ENCODE results near the gene NUP160.
"Not testable (repeated sequence)": the region's sequence is repeated elsewhere in the genome, so short reads cannot be mapped to it uniquely, and the experiment has no call there.

NUP160 gene

DNA sequence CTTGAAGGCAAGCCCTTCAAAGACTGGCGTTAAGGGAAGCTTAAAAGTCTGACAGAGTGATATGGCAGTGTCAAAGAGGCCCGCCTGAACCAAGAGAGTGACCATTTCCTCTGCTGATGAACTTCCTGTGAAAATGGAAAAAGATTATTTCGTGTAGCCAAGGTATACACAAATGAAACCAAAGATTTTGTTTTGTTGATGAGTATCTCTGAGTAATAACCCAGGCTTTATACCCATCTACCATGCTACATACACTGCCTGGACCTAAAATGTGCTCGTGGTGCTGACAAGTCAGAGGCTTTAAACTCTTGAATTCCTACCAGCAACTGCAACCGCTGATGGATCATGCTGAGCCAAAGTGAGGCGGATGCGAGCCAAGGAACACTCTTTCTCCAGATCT, 60.0 kb downstream of the NUP160 start:
- no peak for DNase-seq

DNA sequence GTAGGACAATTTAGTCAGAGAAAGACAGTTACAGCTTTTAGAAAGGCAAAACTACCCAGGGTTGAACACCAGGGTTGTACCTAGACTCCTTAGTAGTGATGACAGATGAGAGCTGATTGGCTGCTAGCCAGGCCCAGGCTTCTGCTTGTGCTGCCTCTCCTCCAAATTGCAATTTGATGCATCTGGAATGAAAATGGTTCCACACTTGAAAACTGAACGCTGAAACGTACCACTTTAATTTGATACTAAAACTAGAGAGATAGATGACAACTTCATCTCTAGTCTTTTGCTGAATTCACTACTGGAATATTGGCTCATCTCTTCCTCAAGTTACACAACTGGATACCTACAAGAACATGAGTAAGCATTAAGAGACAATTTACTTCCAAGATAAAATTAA, 61.8 kb downstream of the NUP160 start:
- DNase-seq = peak; percentile 17

DNA sequence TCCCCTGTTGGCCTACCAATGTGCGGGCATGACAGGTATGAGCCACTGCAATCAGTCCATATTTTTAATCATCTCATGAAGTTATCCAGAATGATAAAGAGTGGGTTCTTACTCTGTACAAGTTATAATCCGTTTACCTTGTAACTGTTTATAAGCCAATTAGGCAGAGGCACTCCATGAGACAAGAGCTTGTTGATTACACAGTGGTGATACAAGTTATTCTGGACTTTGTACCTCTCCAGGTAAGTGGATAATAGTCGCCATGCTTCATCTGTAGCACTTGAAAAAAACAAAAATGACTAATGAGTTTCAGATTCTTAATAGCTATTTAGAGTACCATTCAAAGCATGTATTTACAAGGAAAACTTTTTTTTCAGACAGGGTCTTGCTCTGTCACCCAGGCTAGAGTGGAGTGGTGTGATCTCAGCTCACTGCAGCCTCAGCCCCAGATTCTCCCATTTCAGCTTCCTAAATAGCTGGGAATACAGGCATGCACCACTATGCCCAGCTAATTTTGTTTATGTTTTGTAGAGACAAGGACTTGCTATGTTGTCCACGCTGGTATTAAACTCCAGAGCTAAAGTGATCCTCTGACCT, 63.3 kb downstream of the NUP160 start:
- no peak for DNase-seq

DNA sequence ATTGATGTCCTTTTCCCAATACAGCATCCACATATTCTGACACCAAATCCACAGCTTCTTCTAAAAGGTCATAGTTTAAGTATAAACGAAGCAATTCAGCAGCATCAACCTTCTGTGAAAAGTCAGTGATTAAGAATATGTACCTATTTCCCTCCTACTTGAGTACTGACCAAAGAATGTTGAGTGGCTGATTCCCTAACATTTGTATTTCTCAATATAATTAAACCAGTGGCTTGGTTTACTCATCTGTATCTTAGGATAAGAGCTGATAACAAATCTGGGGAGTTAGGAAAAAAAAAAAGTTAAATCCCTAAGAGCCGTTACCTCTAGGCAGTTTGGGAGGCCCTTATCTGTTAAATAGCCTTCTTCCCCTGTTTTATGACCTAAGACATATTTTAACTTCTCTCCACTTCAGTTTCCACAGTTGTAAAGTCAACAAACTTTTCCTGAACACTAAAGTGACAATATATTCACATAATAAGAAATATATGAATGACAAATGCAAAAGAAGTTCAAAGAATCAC, 65.0 kb downstream of the NUP160 start:
- no peak for DNase-seq

DNA sequence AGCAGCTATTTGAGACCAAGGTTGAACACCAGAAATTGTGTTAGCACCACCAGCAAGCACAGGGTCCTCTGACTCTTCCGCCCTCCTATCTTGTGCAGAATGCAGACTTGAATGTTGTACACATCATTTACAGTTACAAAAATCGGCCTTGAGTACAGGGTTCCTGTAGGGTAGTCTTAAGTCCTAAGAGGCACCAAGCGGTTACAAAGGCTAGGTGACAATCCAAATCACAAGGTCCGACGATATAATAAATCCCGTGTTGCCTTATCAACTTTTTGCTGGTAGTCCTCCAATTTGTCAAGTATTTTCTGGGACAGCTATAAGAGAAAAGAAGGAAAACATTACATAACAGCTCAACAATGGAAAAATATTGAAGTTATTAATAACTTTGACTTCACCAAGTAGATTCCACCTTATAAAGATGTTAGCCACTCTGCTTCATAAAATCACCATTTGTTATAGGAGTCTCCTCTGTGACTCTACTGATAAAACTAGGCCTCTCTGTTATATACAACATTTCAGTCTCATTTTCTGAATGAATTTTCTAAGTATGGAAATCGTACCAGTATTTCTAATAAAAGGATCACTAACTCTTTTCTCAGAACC, 69.2 kb downstream of the NUP160 start:
- no peak for DNase-seq

DNA sequence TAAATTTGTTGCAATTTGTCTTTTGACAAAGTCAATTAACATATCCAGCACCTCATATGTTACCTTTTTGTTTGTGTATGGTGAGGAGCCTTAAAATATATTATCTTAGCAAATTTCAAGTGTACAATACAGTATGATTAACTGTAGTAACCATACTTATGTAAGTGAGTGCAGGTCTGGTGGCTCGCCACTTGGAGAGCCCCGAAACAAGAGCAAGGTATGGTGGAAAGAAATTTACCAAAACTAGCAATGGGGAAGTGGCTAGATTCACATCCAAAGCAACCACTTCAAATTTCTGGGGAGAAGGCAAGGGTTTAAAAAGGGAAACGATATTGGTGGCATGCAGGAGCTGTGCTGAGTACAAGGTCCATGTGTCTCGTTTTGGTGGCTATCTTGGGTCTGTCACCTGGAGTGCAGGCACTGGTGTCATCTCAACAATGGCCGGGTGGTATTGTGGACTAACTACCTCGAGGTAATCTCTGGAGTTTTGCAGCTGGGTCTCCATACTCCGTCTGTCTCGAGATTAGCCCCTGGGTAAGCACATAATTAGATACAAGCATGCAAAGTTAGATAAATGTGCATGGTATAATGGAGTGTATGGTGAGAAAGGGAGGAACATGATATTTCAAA, 72.8 kb downstream of the NUP160 start:
- no peak for DNase-seq

DNA sequence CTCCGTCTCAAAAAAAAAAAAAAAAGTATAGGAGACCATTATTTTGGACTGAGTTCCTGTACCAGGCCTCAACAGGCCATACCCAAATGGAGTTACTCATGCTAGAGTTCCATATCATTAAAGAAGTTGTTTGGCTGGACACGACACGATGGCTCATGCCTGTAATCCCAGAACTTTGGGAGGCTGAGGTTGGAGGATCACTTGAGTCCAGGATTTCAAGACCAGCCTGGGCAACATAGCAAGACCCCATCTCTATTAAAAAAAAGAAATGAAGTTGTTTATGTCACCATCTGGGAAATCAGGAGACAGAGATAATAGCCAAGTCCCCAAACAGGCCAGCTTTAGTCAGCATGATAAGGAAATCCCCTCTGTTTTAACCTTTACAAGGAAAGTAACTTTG, 74.3 kb downstream of the NUP160 start:
- no peak for DNase-seq

DNA sequence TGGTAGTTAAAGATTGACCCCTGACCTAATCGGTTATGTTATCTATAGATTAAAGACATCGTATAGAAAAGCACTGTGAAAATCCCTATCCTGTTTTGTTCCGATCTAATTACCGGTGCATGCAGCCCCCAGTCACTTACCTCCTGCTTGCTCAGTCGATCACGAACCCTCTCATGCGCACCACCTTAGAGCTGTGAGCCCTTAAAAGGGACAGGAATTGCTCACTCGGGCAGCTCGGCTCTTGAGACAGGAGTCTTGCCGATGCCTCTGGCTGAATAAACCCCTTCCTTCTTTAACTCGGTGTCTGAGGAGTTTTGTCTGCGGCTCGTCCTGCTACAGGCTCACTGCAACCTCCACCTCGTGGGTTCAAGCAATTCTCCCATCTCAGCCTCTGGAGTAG, 78.6 kb downstream of the NUP160 start:
- not testable (repeated sequence) for DNase-seq

DNA sequence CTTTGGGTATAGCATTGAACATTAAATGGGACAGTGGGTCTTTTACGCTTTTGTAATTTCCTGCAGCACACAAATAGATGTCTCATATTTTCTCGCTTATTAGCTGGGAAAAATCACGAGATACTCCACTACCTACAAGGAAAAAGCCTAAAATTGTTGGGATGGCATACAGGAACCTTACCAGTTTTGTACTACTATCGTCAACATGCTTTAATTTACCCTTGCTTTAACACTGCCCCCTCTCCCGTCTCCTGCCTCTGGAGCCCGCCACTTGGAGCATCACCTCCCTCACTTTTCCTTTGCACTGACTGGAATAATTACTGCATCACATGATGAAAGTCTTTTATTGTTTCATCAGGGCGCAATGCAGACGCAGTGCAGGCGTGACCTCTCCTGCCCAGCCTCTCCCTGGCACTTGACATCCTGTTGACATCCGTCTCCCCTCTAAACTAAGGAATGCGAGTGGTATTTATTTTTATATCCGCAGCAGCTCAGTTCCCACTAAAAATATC, 80.0 kb downstream of the NUP160 start:
- DNase-seq = peak; percentile 16

DNA sequence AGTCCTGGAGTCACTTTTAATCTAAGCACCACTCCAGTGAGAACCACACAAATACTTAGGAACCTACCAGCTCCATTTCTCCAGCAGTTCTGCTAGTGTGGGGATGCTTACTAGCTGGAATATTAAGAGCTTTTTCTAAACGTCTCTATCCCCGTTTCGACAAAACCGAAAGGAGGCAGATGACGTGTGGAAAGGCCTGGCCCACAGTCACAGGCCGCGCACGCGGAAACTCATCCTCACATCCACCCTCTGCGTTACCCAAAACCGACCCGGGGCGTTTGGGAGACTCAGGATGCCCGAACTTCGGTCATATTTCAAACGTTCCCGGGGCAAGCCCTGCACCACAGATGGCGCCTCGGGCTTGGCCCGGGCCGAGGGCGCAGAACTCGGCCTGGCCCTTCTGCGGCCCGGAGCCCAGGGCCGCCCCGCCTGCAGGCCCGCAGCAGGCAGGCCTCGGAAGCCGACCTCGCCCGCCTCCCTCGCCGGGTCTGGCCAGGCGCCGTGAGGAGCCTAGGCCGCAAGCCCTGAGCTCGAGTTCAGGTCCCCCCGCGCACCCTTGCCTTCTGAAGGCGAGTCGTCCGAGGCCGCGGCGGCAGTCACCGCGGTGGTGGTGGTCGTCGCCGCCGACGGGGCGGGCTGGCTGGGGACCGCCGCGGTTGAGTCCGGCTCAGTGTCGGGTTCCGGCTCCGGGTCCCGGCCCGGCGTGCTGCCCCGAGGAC, 81.5 kb downstream of the NUP160 start:
- DNase-seq = no peak

DNA sequence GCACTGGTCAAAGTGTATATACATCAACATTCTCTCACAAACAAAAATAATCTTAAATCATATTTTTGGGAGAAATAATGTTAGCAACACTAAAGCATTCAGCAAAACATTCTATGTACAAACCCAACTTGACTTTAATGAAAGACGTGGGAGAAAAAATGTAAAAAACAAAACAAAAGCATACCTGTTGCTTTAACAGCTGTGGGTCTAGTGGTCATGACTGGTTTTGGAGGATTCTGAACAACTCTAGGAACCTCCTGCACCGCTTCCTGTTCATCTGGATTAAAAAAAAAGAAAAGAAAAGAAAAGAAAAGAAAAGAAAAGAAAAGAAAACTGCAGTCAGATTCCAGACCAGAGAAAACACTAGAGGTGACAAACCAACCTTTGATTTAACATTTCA, 83.1 kb downstream of the NUP160 start:
- DNase-seq = no peak

DNA sequence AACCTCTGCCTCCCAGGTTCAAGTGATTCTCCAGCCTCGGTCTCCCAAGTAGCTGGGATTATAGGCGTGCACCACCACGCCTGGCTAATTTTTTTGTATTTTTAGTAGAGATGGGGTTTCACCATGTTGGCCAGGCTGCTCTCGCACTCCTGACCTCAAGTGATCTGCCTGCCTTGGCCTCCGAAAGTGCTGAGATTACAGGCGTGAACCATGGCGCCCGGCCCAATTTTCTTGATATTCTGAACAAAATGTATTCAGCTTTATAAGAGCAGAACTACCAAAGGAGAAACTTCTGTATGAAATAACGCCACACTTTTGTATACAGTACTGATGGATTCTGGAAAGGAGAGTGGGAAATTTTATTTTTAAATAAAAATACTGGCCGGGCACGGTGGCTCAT, 88.9 kb downstream of the NUP160 start:
- not testable (repeated sequence) for DNase-seq

DNA sequence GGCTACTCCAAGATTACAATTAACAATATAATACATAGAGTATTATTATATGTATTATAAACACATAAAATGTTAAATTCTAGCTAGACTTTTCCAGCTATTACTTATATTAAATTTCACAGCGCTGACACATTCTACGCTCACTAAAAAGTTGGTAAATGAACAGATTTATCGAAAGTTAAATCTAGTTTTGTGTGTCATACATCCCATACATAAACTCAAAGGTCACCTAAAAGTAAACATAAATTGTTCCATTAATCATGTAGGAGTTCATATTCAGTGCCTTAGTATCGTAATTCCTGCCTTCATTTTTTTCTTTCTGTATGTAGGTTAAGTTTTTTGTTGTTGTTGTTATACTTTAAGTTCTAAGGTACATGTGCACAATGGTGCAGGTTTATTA, 91.9 kb downstream of the NUP160 start:
- DNase-seq = no peak

DNA sequence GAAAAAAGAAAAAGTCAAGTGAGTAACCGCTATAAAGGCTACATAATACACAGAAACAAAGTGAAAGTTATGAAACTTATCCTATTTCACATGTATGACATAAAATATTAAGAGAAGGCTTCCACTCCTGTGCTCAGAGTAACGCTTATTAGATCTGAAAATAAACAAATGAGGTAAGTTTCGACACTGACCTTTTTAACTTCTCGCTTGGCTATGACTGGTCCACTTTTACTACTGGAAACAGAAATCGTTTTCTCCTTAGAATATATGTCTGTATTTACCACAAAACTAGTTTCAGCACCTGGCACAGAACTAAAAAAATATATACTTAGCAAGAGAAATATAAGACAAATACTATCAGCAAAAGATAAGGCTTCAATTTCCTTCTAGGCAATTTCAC, 97.4 kb downstream of the NUP160 start:
- DNase-seq = no peak

DNA sequence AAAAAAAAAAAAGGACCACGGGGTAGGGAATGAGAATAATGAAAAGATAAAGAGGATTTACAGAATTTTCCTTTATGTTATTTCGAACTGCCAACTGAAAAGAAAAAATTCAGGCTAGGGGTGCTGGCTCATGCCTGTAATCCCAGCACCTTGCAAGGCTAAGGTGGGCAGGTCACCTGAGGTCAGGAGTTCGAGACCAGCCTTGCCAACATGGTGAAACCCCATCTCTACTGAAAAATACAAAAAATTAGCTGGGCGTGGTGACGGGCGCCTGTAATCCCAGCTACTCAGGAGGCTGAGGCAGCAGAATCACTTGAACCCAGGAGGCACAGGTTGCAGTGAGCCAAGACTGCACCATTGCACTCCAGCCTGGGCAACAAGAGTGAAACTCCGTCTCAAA, 105.7 kb downstream of the NUP160 start:
- not testable (repeated sequence) for DNase-seq

DNA sequence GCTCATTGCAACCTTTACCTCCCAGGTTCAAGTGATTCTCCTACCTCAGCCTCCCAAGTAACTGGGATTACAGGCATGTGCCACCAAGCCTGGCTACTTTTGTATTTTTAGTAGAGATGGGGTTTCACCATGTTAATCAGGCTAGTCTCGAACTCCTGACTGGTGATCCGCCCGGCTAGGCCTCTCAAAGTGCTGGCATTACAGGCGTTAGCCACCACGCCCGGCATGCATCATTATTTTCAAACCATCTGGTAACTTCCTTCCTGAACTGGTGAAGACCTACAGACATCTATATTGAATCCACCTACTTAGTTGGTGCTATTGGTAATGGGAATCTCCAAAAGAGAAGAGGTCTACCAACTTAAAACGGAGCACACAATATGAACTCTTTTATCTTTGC, 110.3 kb downstream of the NUP160 start:
- not testable (repeated sequence) for DNase-seq

DNA sequence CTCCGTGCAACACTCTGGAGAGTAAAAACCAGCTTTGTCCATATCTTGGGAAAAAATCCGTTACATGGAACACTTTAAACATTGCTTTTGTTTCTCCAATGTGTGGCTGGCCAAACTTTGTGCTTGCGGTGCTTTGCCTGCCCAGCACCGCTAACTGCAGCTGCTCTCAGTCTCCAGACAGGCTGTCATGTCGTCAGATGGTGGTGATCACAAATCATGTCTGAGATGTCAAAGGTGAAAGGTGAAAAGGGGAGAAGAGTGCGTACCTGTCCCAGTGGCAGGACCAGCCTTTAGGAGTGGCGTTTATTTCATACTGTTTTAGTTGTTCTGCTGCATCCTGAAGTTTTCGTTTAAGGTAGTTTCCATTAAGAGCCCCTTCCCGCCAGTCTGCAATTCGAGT, 115.9 kb downstream of the NUP160 start:
- DNase-seq = no peak

DNA sequence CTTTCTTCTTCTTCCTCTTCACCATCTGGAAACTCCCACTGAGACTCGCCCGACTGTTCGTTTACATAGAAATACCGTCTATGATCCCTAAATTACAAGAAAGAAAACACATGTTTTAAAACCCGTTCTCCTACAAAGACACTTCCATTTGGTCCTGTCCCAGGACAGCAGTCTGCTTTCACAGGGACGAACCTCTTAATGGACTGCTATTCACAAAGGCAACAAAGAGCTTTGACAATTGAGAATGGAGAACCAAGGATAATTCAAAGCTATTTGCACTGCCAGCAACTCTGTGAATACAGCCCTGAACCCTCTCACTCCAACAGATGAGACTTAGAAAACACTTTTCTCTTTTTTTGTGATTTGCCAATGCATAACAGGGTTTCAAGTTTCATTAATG, 116.7 kb downstream of the NUP160 start:
- no peak for DNase-seq
